WTC11 (cell line): ENCODE measurements around the gene DROSHA.

Experiments
- CTCF ChIP-seq: fragments of 200-600 bp; IDR thresholded peaks from 2 replicates; pipeline ENCODE4 v1.8.0; 2022; ENCODE audit warnings: antibody characterized with exemption
- MAX ChIP-seq: sonication (generic); formaldehyde crosslinking; IDR thresholded peaks from 2 replicates; pipeline ENCODE4 v1.8.0; 2022; ENCODE audit warnings: mild to moderate bottlenecking, missing genetic modification reagents
- SMAD3 ChIP-seq: sonication (generic); formaldehyde crosslinking; IDR thresholded peaks from 2 replicates; pipeline ENCODE4 v1.8.0; 2022; ENCODE audit warnings: missing genetic modification reagents, mild to moderate bottlenecking, borderline replicate concordance
- ZBTB21 ChIP-seq: sonication (generic); formaldehyde crosslinking; IDR thresholded peaks from 2 replicates; pipeline ENCODE4 v1.8.1; 2023; ENCODE audit warnings: mild to moderate bottlenecking, missing genetic modification reagents, borderline replicate concordance
- ZNF317 ChIP-seq: sonication (generic); formaldehyde crosslinking; IDR thresholded peaks from 2 replicates; pipeline ENCODE4 v1.8.1; 2023; ENCODE audit warnings: low read depth, mild to moderate bottlenecking, moderate library complexity, missing genetic modification reagents, borderline replicate concordance
- ZSCAN18 ChIP-seq: fragments of 250-450 bp; sonication (Bioruptor Pico); IDR thresholded peaks from 2 replicates; pipeline ENCODE4 v2.1.2; 2022; ENCODE audit warnings: mild to moderate bottlenecking, moderate library complexity

GRCh38 chr5:31563216-31563615, 31.3 kb upstream of the DROSHA start:
- no peak for TF ChIP-seq ZSCAN18
- no peak for TF ChIP-seq CTCF
- no peak for TF ChIP-seq MAX (CRISPR knock-in tag)
- no peak for TF ChIP-seq ZNF317
- no peak for TF ChIP-seq ZBTB21 (CRISPR knock-in tag)
- no peak for TF ChIP-seq SMAD3
